Spleen (tissue), 7 donors: ENCODE data around the gene OLIG2.

Source experiments
- CTCF ChIP-seq, 11 experiments: fragments of 200-600 bp in 7 of 11; fragments of 450-650 bp in 4 of 11; sonication (generic) in 4 of 11; IDR thresholded peaks in 8 of 11; conservative IDR thresholded peaks in 3 of 11; 1 replicate in 7 of 11; 2 replicates in 4 of 11; pipeline versions ENCODE4 v1.4.0 to v1.8.0; 2016 to 2021; ENCODE audit warnings: antibody characterized with exemption in 11 of 11, inconsistent platforms in 4 of 11, mild to moderate bottlenecking in 1 of 11
- POLR2AphosphoS5 ChIP-seq, 3 donors: sonication (generic); formaldehyde crosslinking; IDR thresholded peaks; one replicate each; pipeline ENCODE4 v1.5.1; 2017; ENCODE audit warnings: antibody characterized with exemption in 3 of 3
- donor health status: DM: no; HTN: no; CAD: no; lungs with moderate emphysema.
- donor health status: DM: no; HTN: no; CAD: no.
- donor health status: DM: no; HTN: no; CAD: no.

DNA sequence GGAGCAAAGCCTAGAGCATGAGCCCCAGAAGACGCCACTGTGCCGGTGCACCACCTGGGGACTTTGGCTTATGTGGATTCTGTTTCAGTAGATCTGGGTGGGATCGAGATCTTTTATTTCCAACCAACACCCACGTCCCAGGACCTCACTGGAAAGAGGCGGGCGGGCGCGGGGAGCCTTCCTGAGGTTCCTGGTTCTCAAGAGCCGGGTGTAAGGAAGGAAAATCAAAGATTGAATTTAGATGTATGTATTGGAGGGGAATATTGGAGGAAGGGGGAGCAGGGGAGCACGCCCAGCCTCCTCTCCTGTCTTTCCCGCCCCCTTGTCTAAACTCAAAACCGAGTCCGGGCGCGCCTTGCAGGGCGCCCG lies 6.2 kb upstream of the OLIG2 start:
- TF ChIP-seq CTCF (IDR thresholded peaks at IDR 0.05 in 8 of 11, conservative IDR thresholded peaks at IDR 0.05 in 3 of 11): no peak
- no peak for TF ChIP-seq POLR2AphosphoS5 (IDR thresholded peaks at IDR 0.05)
